GM18498 (cell line): ENCODE data around the gene ANKRD11.

ENCODE experiments used
- ATAC-seq: cut with Tn5 transposase; IDR thresholded peaks from one replicate; pipeline ENCODE4 v1.9.1; 2021; ENCODE audit warnings: mild to moderate bottlenecking, moderate library complexity; ENCODE audit not compliant: unreplicated experiment

The ANKRD11 gene

GRCh38 chr16:89507214-89507833 is 17.0 kb upstream of the ANKRD11 start:
- ATAC-seq = peak; percentile 11

- ATAC-seq = no peak
Observed at GRCh38 chr16:89506791-89507191, 16.4 kb upstream of the ANKRD11 start.

- no peak for ATAC-seq
Observed at GRCh38 chr16:89506113-89506504, 15.7 kb upstream of the ANKRD11 start.

GRCh38 chr16:89505204-89506112 is 15.1 kb upstream of the ANKRD11 start:
- peak; percentile 42 for ATAC-seq

- ATAC-seq = no peak
Observed at GRCh38 chr16:89504091-89504490, 13.7 kb upstream of the ANKRD11 start.

GRCh38 chr16:89502081-89502843 is 11.9 kb upstream of the ANKRD11 start:
- no peak for ATAC-seq

GRCh38 chr16:89499767-89500166 is 9.4 kb upstream of the ANKRD11 start:
- no peak for ATAC-seq

- ATAC-seq = no peak
Observed at GRCh38 chr16:89498839-89499238, 8.5 kb upstream of the ANKRD11 start.

GRCh38 chr16:89495121-89495520 is 4.8 kb upstream of the ANKRD11 start:
- ATAC-seq = no peak

GRCh38 chr16:89493776-89494175 is 3.4 kb upstream of the ANKRD11 start:
- ATAC-seq = no peak

GRCh38 chr16:89491974-89492687 is 1.8 kb upstream of the ANKRD11 start:
- no peak for ATAC-seq

GRCh38 chr16:89491238-89491869 is 993 bp upstream of the ANKRD11 start:
- no peak for ATAC-seq

GRCh38 chr16:89489898-89490438 is 393 bp downstream of the ANKRD11 start:
- ATAC-seq = no peak

- no peak for ATAC-seq
Observed at GRCh38 chr16:89489040-89489897, 1.1 kb downstream of the ANKRD11 start.

- ATAC-seq = no peak
Observed at GRCh38 chr16:89485701-89486246, 4.6 kb downstream of the ANKRD11 start.

- ATAC-seq = no peak
Observed at GRCh38 chr16:89484923-89485679, 5.3 kb downstream of the ANKRD11 start.

GRCh38 chr16:89484041-89484501 is 6.3 kb downstream of the ANKRD11 start:
- no peak for ATAC-seq

GRCh38 chr16:89482817-89483205 is 7.5 kb downstream of the ANKRD11 start:
- no peak for ATAC-seq
